SK-N-SH (cell line): ENCODE data around the gene THSD7B.
A peak's percentile ranks its signal among the peaks of the same experiment; 100 is the strongest.

Source experiments
- CTCF ChIP-seq: fragments of 200-600 bp; sonication (generic); IDR thresholded peaks from 2 replicates; pipeline ENCODE4 v1.6.1; 2017; ENCODE audit warnings: antibody characterized with exemption, mild to moderate bottlenecking, moderate library complexity
- ELF1 ChIP-seq: IDR thresholded peaks from 2 replicates; pipeline ENCODE4 v1.4.0; 2012
- EP300 ChIP-seq, 2 experiments: IDR thresholded peaks; 2 replicates each; pipeline versions ENCODE4 v1.4.0 to v1.6.1; 2012; ENCODE audit warnings: borderline replicate concordance in 1 of 2, low read depth in 1 of 2, low read length in 1 of 2
- EZH2phosphoT487 ChIP-seq: fragments of 200-600 bp; sonication (generic); IDR thresholded peaks from 2 replicates; pipeline ENCODE4 v1.6.1; 2017; ENCODE audit warnings: low read depth, mixed run types, mild to moderate bottlenecking, antibody characterized with exemption, moderate library complexity, borderline replicate concordance
- FOXM1 ChIP-seq: IDR thresholded peaks from 2 replicates; pipeline ENCODE4 v1.4.0; 2012; ENCODE audit warnings: low read depth, mild to moderate bottlenecking
- GABPA ChIP-seq: IDR thresholded peaks from 2 replicates; pipeline ENCODE4 v1.4.0; 2012; ENCODE audit warnings: low read depth, mild to moderate bottlenecking
- IRF3 ChIP-seq: fragments of 150-350 bp; IDR thresholded peaks from 2 replicates; pipeline ENCODE4 v1.6.1; 2016; ENCODE audit warnings: mild to moderate bottlenecking, low read depth, low read length
- MAX ChIP-seq: IDR thresholded peaks from 2 replicates; pipeline ENCODE4 v1.4.0; 2012; ENCODE audit warnings: low read depth
- RAD21 ChIP-seq: IDR thresholded peaks from 2 replicates; pipeline ENCODE4 v1.6.1; 2012; ENCODE audit warnings: mild to moderate bottlenecking, low read length
- RCOR1 ChIP-seq: fragments of 150-350 bp; IDR thresholded peaks from 2 replicates; pipeline ENCODE4 v1.6.1; 2017; ENCODE audit warnings: antibody characterized with exemption, low read length
- REST ChIP-seq: IDR thresholded peaks from 2 replicates; pipeline ENCODE4 v1.6.1; 2012; ENCODE audit warnings: mild to moderate bottlenecking, low read depth, low read length, moderate library complexity
- USF1 ChIP-seq: IDR thresholded peaks from 2 replicates; pipeline ENCODE4 v1.4.0; 2012; ENCODE audit warnings: low read depth, borderline replicate concordance
- USF2 ChIP-seq: fragments of 150-350 bp; IDR thresholded peaks from 2 replicates; pipeline ENCODE4 v1.6.1; 2017; ENCODE audit warnings: antibody characterized with exemption, low read length, low read depth, borderline replicate concordance

GRCh38 chr2:137249463-137250130 is 484.3 kb downstream of the THSD7B start:
- TF ChIP-seq EZH2phosphoT487, result no peak
- TF ChIP-seq GABPA, result no peak
- TF ChIP-seq USF1, result no peak
- TF ChIP-seq CTCF, result no peak
- no peak for TF ChIP-seq FOXM1
- no peak for TF ChIP-seq REST
- TF ChIP-seq IRF3, result no peak
- TF ChIP-seq USF2, result no peak
- TF ChIP-seq RAD21, result no peak
- no peak for TF ChIP-seq RCOR1
- peak in 1 of 2 experiments; percentile 6; a peak in 1 of 4 replicates for TF ChIP-seq EP300 (IDR thresholded peaks at IDR 0.05; ENCODE audit: borderline replicate concordance in 1 of 2, low read depth in 1 of 2, low read length in 1 of 2)
- no peak for TF ChIP-seq MAX
- no peak for TF ChIP-seq ELF1
